AG08396 (cell line): Measurements from ENCODE around the gene SPTY2D1.

ENCODE experiments used
- DNase-seq: peaks from one replicate; pipeline ENCODE4 v3.0.0; 2012; ENCODE audit warnings: low spot score, mixed read lengths

SPTY2D1 gene

DNA sequence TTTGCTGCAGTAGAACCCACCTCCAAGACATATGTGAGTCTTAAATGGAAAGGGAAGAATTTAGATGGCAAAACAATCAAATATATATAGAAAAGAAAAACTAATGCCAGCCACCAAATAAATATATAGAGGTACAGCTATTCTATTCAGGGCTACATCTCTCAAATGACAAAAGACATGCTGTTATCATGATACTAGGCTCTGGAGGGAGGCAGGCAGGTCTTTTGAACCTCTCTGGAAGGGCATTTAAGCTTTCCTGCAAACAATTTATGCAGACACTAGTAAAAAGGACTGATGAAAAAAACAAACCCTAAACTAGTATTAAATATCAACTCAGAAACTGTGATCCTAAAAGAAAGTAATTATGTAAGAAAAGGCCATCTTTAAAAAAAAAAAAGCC is 70.0 kb downstream of the SPTY2D1 start:
- DNase-seq: no peak

DNA sequence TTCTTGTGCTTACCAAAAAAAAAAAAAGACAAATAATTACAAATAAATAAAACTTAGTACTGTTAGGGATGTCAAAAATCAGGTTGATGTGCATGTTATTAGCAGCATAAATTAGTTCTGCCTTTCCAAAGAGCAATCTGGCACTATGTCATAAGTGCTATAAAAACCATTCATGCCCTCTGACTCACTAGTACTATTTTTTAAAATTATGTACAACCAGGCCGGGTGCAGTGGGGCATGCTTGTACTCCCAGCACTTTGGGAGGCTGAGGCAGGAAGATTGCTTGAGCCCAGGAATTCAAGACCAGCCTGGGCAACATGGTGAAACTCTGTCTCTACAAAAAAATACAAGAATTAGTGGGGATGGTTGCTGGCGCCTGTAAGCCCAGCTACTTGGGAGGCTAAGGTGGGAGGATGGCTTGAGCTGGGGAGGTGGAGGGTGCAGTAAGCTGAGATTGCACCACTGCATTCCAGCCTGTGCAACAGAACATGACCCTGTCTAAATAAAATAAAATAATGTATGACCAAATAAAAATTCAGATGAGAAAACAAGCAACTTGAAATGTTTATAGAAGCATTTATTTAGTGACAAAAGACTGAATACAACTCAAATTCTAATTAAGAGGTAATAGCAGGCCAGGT is 70.9 kb downstream of the SPTY2D1 start:
- no peak for DNase-seq
